ENCODE data around the gene NAPB. TPM values are rescaled to one million over a fixed set of nuclear protein-coding genes. Genes with fewer than 3 reads are reported as not detected.

The NAPB gene
- total and polyA plus RNA-seq, 2 experiments from 2014 or later, result 5.9 to 8.1 TPM

DNA sequence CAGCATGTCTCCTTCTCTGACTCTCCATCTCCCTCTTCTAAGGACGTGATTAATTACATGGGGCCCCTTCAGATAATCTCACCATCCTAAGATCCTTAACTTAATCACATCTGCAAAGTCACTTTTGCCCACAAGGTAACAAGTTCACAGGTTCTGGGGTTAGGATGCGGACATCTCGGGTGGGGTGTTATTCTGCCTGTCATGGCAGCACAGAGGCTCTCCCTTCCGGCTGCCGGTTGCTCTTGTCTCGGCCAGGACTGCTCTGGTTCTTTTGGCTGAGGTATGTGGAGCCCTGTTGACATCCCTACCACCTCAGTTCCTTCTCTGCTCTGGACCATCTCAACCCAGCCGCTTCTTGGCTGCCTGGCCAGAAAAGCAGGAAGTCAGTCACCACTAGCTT, 35.6 kb upstream of the NAPB start:
- Histone ChIP-seq H3K4me1 (ENCODE audit: insufficient read depth) (no peaks in the 10 kb centered on the region), H3K9me2 (ENCODE audit: insufficient read depth) (no peaks in the 10 kb centered on the region), H3K4me2 (ENCODE audit: unreplicated experiment) (no peak overlapping the region), H3K4me3 (no peak overlapping the region), H2AFZ (no peak overlapping the region), H3K79me2 (ENCODE audit: insufficient read depth) (no peaks in the 10 kb centered on the region), H3F3A (ENCODE audit: insufficient read depth) (no peaks in the 10 kb centered on the region), H3K9me3 (ENCODE audit: low read depth) (no peaks in the 10 kb centered on the region), H3K36me3 (ENCODE audit: low read depth) (no peaks in the 10 kb centered on the region), H3K27ac (no peak overlapping the region), H4K20me1 (ENCODE audit: insufficient read depth) (no peaks in the 10 kb centered on the region), H3K27me3 (replicated peaks; ENCODE audit: insufficient read depth) (no peaks in the 10 kb centered on the region; the same call in none of the 2 replicates), H3K9ac (no peak overlapping the region)
- in situ Hi-C loops (cut with MboI), result no loop called here
- no peak for DNase-seq
- TF ChIP-seq EZH2phosphoT487 (IDR thresholded peaks at IDR 0.05; ENCODE audit: insufficient read depth, low read depth) (no peak), EZH2 (IDR thresholded peaks at IDR 0.05; ENCODE audit: insufficient read depth, poor library complexity, severe bottlenecking) (no peak)
- 59 to 60% methylated on average over 7 of the region's 7 CpGs for WGBS, 2 experiments (ENCODE audit: low coverage in 1 of 2, low lambda C conversion rate in 2 of 2, missing lambda C conversion rate in 2 of 2)

DNA sequence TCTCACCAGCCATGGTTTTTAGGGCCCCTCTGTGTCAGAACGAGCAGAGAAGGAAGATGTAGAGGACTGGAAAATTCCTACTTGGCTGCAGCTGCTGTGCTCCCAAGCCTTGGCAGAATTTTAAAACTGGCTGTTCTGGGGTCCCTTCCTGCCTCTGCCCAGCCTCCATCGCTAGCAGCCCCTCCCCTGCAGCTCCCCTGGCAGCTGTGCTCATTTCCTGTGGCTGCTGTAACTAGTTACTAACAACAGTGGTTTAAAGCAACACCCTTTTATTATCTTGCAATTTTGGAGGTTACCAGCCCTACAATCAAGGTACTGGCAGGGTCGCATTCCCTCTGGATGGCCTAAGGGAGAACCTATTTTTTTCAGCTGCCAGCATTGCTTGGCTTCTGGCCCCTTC, 35.1 kb upstream of the NAPB start:
- Histone ChIP-seq H3F3A (ENCODE audit: insufficient read depth) (no peaks in the 10 kb centered on the region), H3K79me2 (ENCODE audit: insufficient read depth) (no peaks in the 10 kb centered on the region), H3K9me2 (ENCODE audit: insufficient read depth) (no peaks in the 10 kb centered on the region), H3K36me3 (ENCODE audit: low read depth) (no peaks in the 10 kb centered on the region), H3K27me3 (replicated peaks; ENCODE audit: insufficient read depth) (no peaks in the 10 kb centered on the region; the same call in none of the 2 replicates), H3K4me1 (ENCODE audit: insufficient read depth) (no peaks in the 10 kb centered on the region), H3K27ac (no peak overlapping the region), H4K20me1 (ENCODE audit: insufficient read depth) (no peaks in the 10 kb centered on the region), H3K4me2 (ENCODE audit: unreplicated experiment) (no peak overlapping the region), H3K9me3 (ENCODE audit: low read depth) (no peaks in the 10 kb centered on the region), H3K4me3 (no peak overlapping the region), H3K9ac (no peak overlapping the region), H2AFZ (no peak overlapping the region)
- no peak for DNase-seq
- TF ChIP-seq EZH2phosphoT487 (IDR thresholded peaks at IDR 0.05; ENCODE audit: insufficient read depth, low read depth) (no peak), EZH2 (IDR thresholded peaks at IDR 0.05; ENCODE audit: insufficient read depth, poor library complexity, severe bottlenecking) (no peak)
- in situ Hi-C loops (cut with MboI), result no loop called here
- WGBS, 2 experiments (ENCODE audit: low coverage in 1 of 2, low lambda C conversion rate in 2 of 2, missing lambda C conversion rate in 2 of 2), result 9% methylated on average over 3 of the region's 3 CpGs

DNA sequence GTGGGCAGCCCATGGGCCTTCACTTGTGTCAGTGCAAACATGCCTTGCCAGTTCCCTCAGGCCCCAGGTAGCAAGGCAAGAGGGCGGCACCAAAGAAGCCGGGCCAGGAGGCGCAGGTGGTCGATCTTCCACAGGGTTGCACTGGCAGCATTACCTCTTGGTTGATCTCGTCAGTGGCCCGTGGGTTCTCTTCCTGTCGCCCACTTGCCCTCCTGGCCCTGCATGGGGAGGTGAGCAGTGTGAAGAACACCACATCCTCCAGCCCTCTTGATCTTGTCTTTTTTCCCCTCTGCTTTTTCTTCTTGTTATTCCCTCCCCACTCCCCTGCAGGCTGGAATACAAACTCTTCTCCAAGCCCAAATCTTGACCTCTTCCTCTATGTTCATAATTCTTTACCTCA, 34.4 kb upstream of the NAPB start:
- H3K4me3 ChIP-seq, result no peak overlapping the region
- in situ Hi-C loops (cut with MboI), result no loop called here
- no peaks in the 10 kb centered on the region for H3F3A ChIP-seq (ENCODE audit: insufficient read depth)
- no peaks in the 10 kb centered on the region for H3K9me2 ChIP-seq (ENCODE audit: insufficient read depth)
- H3K4me2 ChIP-seq (ENCODE audit: unreplicated experiment), result no peak overlapping the region
- no peaks in the 10 kb centered on the region for H3K36me3 ChIP-seq (ENCODE audit: low read depth)
- no peak overlapping the region for H2AFZ ChIP-seq
- no peak overlapping the region for H3K9ac ChIP-seq
- TF ChIP-seq EZH2 (IDR thresholded peaks at IDR 0.05; ENCODE audit: insufficient read depth, poor library complexity, severe bottlenecking), result no peak
- no peak for TF ChIP-seq EZH2phosphoT487 (IDR thresholded peaks at IDR 0.05; ENCODE audit: insufficient read depth, low read depth)
- no peaks in the 10 kb centered on the region; the same call in none of the 2 replicates for H3K27me3 ChIP-seq (replicated peaks; ENCODE audit: insufficient read depth)
- no peaks in the 10 kb centered on the region for H4K20me1 ChIP-seq (ENCODE audit: insufficient read depth)
- WGBS, 2 experiments (ENCODE audit: low coverage in 1 of 2, low lambda C conversion rate in 2 of 2, missing lambda C conversion rate in 2 of 2), result 72 to 92% methylated on average over 7 of the region's 7 CpGs
- no peaks in the 10 kb centered on the region for H3K79me2 ChIP-seq (ENCODE audit: insufficient read depth)
- no peaks in the 10 kb centered on the region for H3K4me1 ChIP-seq (ENCODE audit: insufficient read depth)
- no peak for DNase-seq
- H3K9me3 ChIP-seq (ENCODE audit: low read depth), result no peaks in the 10 kb centered on the region
- H3K27ac ChIP-seq, result no peak overlapping the region

DNA sequence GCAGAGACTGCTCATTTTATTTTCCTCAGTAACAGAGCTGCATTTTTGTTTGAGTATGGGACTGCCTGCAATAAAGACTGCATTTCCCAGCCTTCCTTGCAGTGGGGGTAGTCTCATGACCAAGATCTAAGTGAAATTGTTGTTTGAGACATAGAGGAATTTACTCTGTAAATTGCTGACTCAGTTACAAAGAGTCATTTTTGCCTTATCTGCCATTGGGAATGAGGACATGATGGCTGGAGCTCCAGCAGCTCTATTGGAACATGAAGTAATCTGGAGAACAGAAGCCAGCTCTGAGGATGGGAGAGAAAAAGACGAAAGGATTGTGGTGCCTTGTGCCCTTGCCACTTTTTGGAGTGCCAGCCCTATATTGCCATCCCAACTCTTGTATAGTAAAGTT, 33.5 kb upstream of the NAPB start:
- TF ChIP-seq EZH2phosphoT487 (IDR thresholded peaks at IDR 0.05; ENCODE audit: insufficient read depth, low read depth) (no peak), EZH2 (IDR thresholded peaks at IDR 0.05; ENCODE audit: insufficient read depth, poor library complexity, severe bottlenecking) (no peak)
- 64 to 74% methylated on average over 1 of the region's 1 CpG for WGBS, 2 experiments (ENCODE audit: low coverage in 1 of 2, low lambda C conversion rate in 2 of 2, missing lambda C conversion rate in 2 of 2)
- in situ Hi-C loops (cut with MboI), result no loop called here

More for the DNA sequence above, 33.5 kb upstream of the NAPB start:
- no peaks in the 10 kb centered on the region; the same call in none of the 2 replicates for H3K27me3 ChIP-seq (replicated peaks; ENCODE audit: insufficient read depth)
- no peak overlapping the region for H3K4me2 ChIP-seq (ENCODE audit: unreplicated experiment)
- H3F3A ChIP-seq (ENCODE audit: insufficient read depth), result no peaks in the 10 kb centered on the region
- H2AFZ ChIP-seq, result no peak overlapping the region
- H4K20me1 ChIP-seq (ENCODE audit: insufficient read depth), result no peaks in the 10 kb centered on the region
- no peaks in the 10 kb centered on the region for H3K79me2 ChIP-seq (ENCODE audit: insufficient read depth)
- H3K36me3 ChIP-seq (ENCODE audit: low read depth), result no peaks in the 10 kb centered on the region
- no peak for DNase-seq
- no peaks in the 10 kb centered on the region for H3K9me3 ChIP-seq (ENCODE audit: low read depth)
- no peak overlapping the region for H3K4me3 ChIP-seq
- no peaks in the 10 kb centered on the region for H3K4me1 ChIP-seq (ENCODE audit: insufficient read depth)
- no peak overlapping the region for H3K9ac ChIP-seq
- H3K27ac ChIP-seq, result no peak overlapping the region
- H3K9me2 ChIP-seq (ENCODE audit: insufficient read depth), result no peaks in the 10 kb centered on the region

Measured in GM23248 (cell line).